Stimulated activated CD4-positive, alpha-beta T cell treated with anti-CD3 and anti-CD28 coated beads, TNF-alpha, amount 100 ng/mL, for 4 hours (primary cell): ENCODE results near the gene BRME1.

Experiments
- DNase-seq, 3 experiments: peaks; one replicate each; pipeline ENCODE4 v3.0.0-alpha.2; 2020; ENCODE audit warnings: low read depth in 3 of 3

Gene BRME1

DNA sequence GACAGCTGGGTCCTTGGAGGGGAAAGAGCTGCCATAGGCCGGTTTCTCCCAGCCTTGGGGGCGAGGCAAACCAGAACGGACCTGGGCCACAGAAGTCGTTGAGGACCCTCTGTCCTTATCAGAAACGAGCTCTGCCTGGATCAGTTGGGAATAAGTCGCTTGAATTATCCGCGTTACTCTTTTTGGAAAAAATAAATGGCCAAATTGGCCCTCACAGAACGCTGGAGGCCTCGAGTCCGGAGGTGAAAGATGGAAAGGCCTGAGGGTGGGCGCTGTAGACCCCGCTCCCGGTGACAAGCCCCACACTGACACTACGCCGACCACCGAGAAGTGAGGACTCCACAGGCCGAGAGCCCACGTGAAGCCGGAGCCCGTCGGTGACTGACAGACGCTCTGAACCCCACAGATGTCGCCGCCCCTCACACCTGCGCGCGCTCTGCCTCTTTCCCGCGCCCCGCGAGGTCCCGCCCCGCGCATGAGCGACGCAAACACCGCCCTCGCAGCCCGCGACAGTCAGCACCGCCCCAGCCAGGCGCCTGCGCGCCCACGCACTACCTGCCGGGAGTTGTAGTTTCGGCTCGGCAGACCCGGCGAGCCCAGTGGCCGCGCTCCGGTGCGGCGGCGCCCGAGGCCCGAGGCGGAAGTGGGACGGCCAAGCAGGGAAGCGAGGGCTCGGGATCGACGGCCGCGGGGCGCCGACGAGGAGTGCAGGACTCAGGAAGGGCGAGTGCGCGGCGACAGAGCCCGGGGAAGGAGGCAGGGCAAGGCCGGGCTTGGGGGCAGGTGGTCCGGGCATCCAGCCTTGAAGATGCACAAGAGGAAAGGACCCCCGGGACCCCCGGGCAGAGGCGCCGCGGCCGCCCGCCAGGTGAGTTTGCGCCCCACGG, at the start of gene BRME1, which contains the start of gene CC2D1A:
BRME1 (minus strand) TSS at position 484 of the 887 bp plus-strand sequence. CDS start 1,225 bp downstream, outside the sequence.
CC2D1A (plus strand) TSS at position 568 of the 887 bp plus-strand sequence; CDS start at position 809, 241 bp downstream.
- peak; percentile 90 to 93 (median 91) for DNase-seq

DNA sequence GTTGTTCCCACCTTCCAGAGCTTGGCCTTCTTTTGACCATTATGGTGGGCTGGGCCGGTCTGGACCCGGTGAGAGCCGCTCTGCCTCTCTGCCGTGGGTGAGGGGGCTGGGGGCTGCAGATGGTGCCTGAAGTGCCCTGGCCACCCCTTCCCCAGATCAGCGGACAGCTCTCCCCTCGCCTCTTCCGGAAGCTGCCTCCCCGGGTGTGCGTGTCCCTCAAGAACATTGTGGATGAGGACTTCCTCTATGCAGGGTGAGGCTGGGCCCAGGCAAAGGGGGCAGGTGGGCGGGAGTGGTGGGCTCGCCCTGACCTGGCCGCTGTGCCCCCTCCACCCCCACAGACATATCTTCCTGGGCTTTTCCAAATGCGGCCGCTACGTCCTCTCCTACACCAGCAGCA, 48.3 kb upstream of the BRME1 start:
- DNase-seq, result no peak

DNA sequence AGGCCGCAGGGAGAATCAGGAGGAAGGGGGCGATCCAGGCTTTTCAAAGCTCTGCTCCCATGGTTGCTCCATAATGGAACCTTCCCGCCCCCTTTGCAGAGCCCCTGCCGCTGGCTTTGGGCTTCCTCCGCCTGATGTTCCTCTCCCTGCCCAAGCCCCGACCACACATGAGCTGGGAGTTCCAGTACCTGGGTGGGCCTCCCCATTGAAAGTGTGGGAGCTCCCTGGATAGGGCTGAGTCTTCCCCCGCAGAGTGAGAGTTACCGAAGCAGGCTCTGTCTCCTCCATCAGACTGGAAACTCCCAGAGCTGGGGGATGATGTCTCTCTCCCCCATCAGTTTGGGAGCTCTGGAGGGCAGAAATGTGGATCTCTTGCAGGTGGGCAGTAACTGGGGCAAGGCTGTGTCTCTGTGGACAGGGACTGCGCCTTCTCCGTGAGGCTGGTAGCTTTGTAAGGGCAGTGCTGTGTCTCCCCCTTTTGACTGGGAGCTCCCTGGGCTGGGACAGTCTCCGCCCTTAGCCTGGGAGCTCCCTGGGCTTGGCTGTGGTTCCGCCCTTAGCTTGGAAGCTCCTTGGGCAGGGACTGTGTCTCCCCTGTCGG, 47.1 kb upstream of the BRME1 start:
- no peak for DNase-seq

DNA sequence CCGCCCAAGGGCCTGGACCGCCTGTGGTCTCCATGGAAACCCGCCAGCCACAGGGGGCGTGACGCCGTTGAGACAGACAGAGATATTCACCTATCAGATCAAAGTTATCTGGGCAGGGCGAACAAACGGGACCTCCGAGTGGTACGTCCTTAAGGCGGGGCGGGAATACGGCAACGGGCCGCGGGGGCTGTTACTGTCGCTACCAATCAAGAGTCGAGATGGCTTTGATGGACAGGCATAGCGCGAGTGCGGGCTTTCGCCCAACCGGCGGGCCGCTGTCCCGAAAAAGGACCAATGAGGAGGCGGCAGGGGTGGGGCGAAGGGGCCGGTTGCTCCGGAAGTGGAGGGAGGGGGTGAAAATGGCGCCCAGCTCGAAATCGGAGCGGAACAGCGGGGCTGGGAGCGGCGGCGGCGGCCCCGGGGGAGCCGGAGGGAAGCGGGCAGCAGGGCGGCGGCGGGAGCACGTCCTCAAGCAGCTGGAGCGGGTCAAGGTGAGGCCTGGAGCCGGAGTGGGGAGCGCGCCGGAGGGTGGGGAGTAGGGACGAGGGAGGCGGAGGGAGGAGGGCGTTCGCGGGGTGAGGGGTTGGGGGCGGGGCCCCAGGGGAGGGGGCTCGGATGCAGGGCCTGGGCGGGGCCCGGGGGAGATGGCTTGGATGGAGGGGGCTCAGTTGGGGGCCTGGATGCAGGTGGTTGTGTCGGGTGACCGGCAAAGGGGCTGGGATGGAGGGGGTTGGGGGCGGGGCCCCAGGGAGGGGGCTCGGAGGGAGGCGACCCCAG, 46.4 kb upstream of the BRME1 start, which contains the start of gene DCAF15:
DCAF15 (plus strand) TSS at position 356 of the 777 bp plus-strand sequence; CDS start at position 360, 4 bp downstream.
- DNase-seq, result peak; percentile 91 to 99 (median 99)

DNA sequence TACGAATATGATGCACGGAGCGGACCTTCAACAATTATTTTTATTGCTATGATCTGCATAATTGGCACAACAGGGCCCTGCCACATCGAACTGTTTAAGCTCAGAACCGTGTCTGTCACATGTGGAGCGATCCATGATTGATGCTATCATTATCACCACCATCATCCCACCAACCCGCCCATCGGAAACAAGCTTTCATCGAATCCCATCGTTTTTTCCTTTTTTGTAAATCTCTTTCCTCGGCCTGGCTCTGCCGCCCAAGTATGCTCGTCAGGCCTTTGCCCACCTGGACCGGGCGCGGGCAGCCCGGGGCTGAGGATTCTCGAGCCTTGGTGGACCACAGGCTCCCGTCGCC, 45.9 kb upstream of the BRME1 start:
- no peak for DNase-seq

DNA sequence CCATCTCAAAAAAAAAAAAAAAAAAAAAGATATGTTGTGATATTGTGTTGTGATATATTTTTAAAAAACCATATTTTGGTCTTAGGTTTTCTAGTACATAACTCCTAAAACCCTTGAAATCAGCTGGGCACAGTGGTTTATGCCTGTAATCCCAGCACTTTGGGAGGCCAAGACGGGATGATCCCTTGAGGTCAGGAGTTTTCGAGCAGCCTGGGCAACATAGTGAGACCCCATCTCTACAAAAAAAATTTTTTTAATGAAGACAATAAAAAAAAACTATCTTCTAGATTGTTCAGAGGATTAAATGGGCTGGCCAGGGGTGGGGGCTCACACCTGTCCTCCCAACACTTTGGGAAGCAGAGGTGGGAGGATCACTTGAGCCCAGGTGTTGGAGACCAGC, 45.1 kb upstream of the BRME1 start:
- no peak for DNase-seq

DNA sequence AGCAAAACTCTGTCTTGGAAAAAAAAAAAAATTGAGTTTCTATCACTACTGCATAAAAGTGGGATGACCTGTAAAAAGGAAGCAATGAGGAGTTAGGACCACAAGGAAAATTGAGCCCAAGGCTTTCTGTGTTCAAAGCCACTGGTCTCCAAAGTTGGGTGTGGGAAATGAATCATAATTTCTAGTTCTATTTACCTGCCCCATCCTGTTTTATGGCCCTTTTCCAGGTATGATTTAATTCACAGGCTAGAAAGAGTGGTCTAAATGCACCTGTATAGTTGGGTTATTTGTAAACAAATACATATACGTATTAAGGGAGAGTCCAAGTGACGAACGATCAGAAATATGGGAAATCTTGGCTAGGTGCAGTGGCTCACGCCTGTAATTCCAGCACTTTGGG, 40.5 kb upstream of the BRME1 start:
- DNase-seq, result no peak

DNA sequence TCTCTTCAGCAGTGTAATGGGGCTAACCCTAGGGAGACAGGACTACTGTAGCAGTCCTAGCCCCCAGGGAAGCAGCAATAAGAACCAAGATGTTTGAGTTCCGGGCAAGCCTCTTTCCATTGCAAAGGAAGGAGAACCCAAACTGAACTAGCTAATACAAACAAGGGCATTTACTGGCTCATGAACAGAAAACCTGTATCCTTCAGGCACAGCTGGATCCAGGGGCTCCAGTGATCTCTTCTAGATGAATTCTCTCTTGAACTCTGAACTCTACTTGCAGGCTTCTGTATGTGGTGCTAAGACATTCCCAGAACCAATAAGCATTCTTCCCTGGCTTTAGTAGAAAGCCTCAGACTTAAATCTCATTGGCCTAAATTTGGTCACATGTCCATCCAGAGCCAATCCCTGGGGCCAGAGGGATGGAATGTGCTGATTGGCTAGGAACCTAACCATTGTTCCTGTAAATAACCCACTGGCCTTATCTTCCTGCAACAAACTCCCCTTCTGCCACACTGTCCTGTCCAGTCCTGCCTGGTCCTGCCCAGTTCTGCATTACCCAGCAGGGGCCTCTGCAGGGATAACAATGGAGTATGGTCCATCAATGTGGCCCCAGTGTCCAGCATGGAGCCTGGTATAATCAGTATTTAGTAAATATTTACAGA, 36.2 kb upstream of the BRME1 start:
- DNase-seq, result no peak

DNA sequence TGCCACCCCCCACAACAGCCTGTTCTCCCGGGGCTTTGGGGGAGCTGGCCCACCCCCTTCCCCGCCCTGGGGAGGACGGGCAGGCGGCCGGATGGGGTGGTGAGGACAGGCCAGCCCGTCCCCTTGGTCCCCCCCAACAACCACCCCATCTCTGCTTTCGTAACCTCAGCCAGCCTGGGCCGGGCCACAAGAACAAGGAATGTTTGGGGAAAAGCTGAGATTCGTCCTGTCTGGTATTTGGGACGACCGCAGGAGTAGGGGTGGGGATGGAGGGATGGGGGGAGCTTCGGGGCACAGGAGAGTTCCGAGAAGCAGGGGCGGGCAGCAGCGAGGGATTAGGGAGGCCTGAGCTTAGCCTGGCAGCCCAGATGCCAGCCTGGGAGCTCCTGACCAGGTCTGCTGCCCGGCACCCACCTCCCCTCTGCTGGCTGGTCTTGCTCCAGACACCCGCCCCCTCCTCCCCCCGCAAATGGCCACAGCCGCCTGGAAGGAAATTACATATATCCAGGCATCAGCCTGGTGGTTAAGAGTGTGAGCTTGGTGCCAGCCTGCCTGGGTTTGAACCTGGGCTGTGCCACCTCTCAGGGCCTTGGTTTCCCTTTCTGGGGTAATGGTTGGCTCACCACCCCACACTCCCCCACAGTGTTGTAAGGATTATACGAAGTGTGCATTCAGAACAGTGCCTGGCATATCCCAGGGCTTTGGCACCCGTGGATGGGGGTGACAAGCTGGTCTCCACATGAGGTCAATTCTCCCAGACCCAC, 32.6 kb upstream of the BRME1 start, which contains the start of gene PODNL1:
PODNL1 (minus strand) TSS at position 117 of the 764 bp plus-strand sequence. CDS start 236 bp downstream, outside the sequence.
- no peak for DNase-seq

DNA sequence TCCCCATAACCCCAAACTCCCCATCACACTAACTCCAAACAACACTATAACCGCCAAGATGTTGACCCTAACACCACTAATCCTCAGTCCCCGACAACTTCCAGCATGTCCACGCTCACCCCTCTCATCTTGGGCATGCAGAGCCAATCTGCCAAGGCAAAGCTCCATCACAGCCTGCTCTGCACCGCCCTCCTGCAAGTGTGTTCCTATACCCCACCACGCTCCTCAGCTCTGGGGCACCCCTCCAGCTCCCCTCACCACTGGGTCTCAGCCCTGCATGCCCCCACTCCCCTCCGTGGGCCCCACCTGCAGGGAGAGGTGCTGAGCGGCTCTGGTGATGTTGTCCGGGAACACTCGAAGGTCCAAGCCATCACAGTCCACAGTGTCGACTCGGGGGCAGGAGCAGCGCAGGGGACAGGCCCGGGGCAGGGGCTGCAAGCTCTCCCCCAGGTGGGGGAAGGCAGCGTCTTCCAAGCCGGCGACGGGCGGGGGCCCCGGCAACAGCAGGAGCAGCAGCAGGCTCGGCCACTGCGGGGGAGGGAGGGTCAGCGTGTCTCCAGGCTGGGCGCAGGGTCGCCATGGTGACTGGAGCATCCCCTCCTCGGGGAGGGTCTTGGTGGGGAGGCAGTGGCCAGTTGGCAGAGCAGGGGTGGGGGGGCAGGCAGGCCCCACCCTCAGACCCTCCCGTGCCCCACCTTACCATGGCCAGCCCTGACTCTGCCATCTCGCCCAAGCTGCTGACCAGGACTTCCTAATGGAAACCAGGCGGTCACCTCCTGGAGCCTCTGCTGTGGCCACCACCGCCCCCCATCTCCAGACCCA, 31.8 kb upstream of the BRME1 start:
- no peak for DNase-seq

DNA sequence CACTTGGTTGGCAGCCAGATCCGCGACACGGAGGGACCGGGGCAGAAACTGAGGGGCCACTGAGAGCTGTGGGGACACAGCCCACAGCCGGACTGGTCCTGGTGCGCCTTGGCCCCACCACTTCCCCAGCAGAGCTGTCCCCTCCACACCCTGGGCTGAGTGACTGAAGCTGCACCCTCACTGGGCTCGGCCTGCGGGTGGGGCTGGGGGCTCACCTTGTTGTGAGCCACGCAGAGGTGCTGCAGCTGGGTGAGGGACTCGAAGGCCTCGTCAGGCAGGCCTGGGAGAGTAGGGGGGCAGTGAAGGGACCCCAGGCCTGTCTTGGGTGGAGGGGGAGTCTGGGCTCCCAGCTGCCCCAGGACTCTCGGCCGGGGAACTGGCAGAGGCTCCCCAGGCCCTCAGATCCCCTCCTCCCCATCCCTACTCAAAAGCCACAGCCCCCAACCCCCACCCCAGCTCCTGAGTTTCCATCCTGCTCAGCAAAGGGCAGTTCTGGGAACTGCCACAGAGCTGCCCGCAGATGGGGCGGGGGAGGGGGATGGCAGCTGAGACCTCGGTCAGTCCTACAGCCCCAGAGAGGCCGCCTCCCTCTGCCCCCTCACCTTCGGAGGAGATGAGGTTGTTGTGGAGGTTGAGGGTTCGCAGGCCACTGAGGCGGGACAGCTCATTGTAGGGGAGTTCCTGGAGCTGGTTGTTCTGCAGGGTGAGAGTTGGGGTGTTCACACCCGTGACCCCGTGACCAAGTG, 30.0 kb upstream of the BRME1 start:
- no peak for DNase-seq

DNA sequence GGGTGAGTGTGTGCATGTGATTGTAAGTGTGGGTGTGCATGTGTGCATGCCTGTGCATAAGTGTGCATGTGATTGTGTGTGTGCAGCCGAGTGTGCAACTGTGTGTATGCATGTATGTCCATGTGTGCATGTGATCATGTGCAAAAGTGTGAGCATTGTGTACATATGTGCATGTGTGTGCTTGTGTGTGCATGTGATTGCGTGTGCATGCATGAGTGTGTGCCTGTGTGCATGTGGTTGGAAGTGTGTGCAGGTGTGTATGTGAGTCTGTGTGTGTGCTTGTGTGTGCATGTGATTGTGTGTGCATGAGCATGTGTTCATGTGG, 28.8 kb upstream of the BRME1 start:
- DNase-seq, result no peak

DNA sequence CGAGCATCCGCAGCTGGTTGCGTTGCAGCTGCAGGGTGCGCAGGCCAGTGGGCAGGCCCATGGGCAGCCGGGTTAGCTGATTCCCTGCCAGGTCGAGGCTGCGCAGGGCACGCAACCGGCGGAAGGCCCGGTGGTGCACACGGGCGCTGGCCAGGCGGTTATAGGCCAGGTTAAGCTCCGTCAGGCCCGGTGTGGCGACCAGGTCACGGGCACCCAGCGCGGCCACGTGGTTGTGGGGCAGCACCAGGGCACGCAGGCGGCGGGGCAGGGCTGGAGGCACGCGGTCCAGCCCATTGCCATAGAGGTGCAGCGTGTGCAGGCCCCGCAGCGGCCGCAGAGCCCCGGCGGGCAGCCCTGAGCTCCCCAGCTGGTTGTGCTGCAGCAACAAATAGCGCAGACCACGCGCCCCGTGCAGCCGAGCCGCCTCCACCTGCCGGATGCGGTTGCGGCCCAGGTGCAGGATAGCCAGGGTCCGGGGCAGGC, 27.0 kb upstream of the BRME1 start:
- no peak for DNase-seq

DNA sequence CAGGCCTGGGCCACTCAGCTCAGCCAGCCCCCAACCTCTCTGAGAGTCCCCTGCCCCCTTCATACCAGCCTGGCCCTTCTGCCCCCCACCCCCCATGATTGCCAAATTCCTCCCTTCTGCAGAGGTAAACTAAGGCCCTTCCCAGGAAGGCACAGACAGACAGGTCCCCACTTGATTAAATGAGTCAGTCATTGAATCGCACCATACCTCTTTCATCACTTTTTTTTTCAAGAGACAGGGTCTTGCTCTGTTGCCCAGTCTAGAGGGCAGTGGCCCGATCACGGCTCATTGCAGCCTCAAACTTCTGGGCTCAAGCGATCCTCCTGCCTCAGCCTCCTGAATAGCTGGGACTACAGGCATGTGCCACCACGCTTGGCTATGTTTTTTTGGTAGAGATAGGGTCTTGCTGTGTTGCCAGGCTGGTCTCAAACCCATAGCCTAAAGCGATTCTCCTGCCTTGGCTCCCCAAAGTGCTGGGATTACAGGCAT, 26.3 kb upstream of the BRME1 start:
- DNase-seq, result no peak

DNA sequence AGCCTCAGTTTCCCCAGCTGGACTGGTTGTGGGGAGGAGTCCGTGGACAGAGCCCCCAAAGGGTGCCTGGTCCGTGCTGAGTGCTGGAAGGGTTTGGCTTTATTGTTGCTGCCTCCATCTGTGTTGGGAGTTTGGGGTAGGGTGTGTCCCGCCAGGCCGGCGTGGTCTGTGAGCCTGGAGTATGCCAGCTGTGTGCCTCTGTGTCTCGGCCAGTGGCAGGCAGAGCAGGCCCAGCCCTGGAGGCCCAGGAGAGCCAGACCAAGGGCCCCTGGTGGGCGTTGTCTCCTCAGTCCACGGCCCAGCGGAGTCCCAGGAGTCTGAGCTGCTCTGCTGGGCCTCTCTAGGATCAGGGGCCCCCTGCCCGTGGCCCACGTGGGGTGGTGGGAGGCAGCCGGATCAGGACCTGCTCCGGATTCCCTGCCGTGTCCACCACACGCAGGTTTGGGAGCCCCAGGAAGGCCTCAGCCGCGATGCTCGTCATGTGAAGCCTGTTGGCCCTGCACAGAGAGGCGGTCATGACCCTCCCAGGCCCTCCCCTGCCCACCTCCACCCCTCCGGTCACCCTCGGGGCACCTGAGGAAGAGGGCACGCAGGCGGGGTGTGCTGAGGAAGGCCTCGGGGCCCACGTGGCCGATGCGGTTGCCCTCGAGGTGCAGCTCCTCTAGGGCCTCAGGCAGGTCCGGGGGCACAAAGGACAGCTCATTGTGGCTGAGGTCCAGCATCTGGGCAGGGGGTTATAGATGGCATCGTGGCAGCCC, 25.7 kb upstream of the BRME1 start:
- no peak for DNase-seq

DNA sequence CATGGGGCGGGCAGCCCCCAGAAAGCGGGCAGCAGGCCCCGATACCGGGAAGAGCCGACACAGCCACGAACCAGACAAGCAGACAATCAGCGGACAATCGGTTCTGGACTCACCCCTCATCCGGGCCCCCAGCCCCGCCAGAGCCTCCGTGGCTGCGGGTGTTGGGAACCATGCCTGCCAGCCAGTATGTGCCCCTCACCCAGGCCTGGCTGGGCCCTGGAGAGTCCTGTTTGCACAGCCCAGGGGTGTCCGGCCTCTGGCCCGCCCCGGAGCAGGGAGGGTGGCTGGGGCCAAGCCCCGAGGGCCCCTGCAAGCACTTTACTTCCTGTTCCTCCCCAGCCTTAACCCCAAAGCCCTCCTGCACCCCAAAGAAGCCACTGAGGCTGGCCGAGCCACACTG, 24.5 kb upstream of the BRME1 start:
- no peak for DNase-seq

DNA sequence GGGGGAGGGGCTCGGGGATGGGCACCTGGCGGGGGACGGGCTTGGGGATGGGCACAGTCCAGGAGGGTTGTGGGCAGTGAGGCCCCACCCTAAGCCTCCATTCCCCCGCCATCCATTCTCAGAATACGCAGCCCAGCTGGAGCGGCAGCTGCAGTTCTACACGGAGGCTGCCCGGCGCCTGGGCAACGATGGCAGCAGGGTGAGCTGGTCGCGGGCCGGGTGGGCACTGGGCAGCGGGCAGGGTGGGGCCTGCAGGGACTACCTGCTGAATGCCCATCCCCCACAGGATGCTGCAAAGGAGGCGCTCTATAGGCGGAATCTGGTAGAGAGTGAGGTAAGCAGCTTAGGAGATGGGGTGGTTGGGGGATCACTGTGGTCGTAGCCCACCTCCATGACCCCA, 24.0 kb upstream of the BRME1 start:
- DNase-seq, result no peak

DNA sequence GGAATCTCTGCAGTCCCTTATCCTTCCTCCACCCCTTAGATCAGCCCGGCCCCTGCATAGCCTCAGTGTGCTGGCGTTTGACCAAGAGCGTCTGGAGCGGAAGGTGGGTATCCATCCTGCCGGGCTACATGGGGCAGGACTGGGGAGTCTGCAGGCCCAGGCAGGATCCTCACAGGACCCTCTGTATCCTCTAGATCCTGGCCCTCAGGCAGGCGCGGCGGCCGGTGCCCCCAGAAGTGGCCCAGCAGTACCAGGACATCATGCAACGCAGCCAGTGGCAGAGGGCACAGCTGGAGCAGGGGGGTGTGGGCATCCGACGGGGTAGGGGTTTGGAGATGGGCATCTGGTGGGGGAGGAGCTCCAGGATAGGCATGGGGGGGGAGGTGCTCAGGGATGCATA, 23.4 kb upstream of the BRME1 start:
- DNase-seq, result no peak
